ENCODE measurements around the gene PTTG1IP. TPM values are rescaled to one million over a fixed set of nuclear protein-coding genes. Genes with fewer than 3 reads are reported as not detected.

The PTTG1IP gene
- total and polyA plus RNA-seq, 2 of the 13 experiments (the other 11 are each of a cell fraction or from before 2014, with no cell fraction given) = 161 to 700 TPM

DNA sequence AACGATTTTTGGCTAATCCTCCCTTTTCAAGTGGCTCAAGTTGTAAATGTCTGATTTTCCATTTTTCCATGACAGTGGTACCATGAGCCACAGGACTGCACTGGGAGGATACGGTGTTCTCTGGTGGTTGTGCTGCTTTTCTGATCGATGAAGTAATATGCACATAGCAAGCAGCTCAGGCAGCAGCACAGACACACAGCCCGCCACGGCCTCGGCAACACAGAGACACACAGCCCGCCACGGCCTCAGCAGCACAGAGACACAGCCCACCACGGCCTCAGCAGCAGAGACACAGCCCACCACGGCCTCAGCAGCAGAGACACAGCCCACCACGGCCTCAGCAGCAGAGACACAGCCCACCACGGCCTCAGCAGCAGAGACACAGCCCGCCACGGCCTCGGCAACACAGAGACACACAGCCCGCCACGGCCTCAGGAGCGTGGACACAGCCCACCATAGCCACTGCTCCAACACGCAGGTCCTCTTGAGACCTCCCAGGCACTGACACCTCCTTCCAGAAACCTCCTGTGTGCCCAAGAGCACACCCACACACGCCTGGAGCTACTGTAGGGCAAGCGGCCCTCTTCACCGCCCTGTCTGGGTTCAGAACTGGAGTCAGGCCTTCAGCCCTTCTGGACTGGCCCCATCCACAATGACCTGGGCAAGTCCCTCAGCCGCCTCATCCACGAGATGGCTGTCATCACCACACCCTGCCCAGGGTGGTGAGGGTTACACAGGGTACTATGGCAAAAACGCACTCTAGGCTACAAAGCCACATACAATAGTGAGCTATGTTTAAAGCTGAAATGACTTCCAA lies 10.4 kb downstream of the PTTG1IP start:
- peaks cover 100% of the 10 kb centered on the region for H4K20me1 ChIP-seq (ENCODE audit: insufficient read depth, low read length)
- intact Hi-C loops (cut with micrococcal nuclease; ENCODE audit: unreplicated experiment) (no loop called here), in situ Hi-C loops (cut with HindIII; ENCODE audit: extremely low pct_ligation_motif_present, low pct_unique_long_range_greater_than_20kb) (no loop called here)
- H3K79me2 ChIP-seq (ENCODE audit: insufficient read depth, low read length) = peaks cover 94% of the 10 kb centered on the region
- ChIA-PET POLR2A (no interaction called here), CTCF (ENCODE audit: low intra/inter-chr PET ratio, low total read pairs) (no interaction called here)
- H2AFZ ChIP-seq (ENCODE audit: low read length) = no peak overlapping the region
- DNase-seq (ENCODE audit: low spot score) (no peak), ATAC-seq (no peak), FAIRE-seq (no peak)
- no peak overlapping the region for H3K4me3 ChIP-seq (replicated peaks in 1 of 3; ENCODE audit: insufficient read depth in 1 of 3, low read depth in 2 of 3, low read length in 3 of 3)
- no peak overlapping the region for H3K27ac ChIP-seq (ENCODE audit: extremely low read length, insufficient read depth, low read length)
- H3K9me3 ChIP-seq (ENCODE audit: low read length) = no peaks in the 10 kb centered on the region
- no peaks in the 10 kb centered on the region for H3K27me3 ChIP-seq (ENCODE audit: control insufficient read depth in 1 of 2, insufficient read depth in 2 of 2, low read length in 2 of 2)
- TF ChIP-seq RBFOX2 (IDR thresholded peaks at IDR 0.05; ENCODE audit: low read depth, low read length) (0 out of 2 replicates have a peak, but pooled peaks have one; percentile 32), EP300 (IDR thresholded peaks at IDR 0.05; ENCODE audit: low read depth in 2 of 2, low read length in 2 of 2) (no peak), EP300 (CRISPR knock-in tag; IDR thresholded peaks at IDR 0.05; ENCODE audit: borderline replicate concordance) (no peak), ZNF30 (CRISPR knock-in tag; IDR thresholded peaks at IDR 0.05) (no peak), ZBTB38 (CRISPR knock-in tag; IDR thresholded peaks at IDR 0.05) (peak; percentile 80), POLR2A (IDR thresholded peaks at IDR 0.05; ENCODE audit: insufficient read depth in 1 of 2, low read depth in 2 of 2, low read length in 2 of 2) (0 out of 4 replicates have a peak, but pooled peaks of 1 of the 2 experiments have one; percentile 35), AGO2 (optimal IDR thresholded peaks at IDR 0.05; ENCODE audit: low read depth, low read length) (peak; percentile 73)
- TF ChIP-seq, protein P1, sequence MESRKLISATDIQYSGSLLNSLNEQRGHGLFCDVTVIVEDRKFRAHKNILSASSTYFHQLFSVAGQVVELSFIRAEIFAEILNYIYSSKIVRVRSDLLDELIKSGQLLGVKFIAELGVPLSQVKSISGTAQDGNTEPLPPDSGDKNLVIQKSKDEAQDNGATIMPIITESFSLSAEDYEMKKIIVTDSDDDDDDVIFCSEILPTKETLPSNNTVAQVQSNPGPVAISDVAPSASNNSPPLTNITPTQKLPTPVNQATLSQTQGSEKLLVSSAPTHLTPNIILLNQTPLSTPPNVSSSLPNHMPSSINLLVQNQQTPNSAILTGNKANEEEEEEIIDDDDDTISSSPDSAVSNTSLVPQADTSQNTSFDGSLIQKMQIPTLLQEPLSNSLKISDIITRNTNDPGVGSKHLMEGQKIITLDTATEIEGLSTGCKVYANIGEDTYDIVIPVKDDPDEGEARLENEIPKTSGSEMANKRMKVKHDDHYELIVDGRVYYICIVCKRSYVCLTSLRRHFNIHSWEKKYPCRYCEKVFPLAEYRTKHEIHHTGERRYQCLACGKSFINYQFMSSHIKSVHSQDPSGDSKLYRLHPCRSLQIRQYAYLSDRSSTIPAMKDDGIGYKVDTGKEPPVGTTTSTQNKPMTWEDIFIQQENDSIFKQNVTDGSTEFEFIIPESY (CRISPR knock-in tag; IDR thresholded peaks at IDR 0.05) = peak; percentile 45; the same call in 1 of the 2 replicates
- TF ChIP-seq, protein P2, sequence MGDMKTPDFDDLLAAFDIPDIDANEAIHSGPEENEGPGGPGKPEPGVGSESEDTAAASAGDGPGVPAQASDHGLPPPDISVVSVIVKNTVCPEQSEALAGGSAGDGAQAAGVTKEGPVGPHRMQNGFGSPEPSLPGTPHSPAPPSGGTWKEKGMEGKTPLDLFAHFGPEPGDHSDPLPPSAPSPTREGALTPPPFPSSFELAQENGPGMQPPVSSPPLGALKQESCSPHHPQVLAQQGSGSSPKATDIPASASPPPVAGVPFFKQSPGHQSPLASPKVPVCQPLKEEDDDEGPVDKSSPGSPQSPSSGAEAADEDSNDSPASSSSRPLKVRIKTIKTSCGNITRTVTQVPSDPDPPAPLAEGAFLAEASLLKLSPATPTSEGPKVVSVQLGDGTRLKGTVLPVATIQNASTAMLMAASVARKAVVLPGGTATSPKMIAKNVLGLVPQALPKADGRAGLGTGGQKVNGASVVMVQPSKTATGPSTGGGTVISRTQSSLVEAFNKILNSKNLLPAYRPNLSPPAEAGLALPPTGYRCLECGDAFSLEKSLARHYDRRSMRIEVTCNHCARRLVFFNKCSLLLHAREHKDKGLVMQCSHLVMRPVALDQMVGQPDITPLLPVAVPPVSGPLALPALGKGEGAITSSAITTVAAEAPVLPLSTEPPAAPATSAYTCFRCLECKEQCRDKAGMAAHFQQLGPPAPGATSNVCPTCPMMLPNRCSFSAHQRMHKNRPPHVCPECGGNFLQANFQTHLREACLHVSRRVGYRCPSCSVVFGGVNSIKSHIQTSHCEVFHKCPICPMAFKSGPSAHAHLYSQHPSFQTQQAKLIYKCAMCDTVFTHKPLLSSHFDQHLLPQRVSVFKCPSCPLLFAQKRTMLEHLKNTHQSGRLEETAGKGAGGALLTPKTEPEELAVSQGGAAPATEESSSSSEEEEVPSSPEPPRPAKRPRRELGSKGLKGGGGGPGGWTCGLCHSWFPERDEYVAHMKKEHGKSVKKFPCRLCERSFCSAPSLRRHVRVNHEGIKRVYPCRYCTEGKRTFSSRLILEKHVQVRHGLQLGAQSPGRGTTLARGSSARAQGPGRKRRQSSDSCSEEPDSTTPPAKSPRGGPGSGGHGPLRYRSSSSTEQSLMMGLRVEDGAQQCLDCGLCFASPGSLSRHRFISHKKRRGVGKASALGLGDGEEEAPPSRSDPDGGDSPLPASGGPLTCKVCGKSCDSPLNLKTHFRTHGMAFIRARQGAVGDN (CRISPR knock-in tag; IDR thresholded peaks at IDR 0.05) = peak; percentile 18; the same call in 1 of the 2 replicates
- no TSS peak for BruUV-seq (replicated peaks)
- 93% methylated on average over 7 of the region's 25 CpGs for WGBS (ENCODE audit: low lambda C conversion rate)
- H3K36me3 ChIP-seq (replicated peaks in 1 of 2; ENCODE audit: control insufficient read depth in 1 of 2, insufficient read depth in 2 of 2, low read length in 2 of 2) = peaks cover 55 to 91% of the 10 kb centered on the region in 2 experiments
- no peak overlapping the region for H3K4me2 ChIP-seq (ENCODE audit: low read depth, low read length)
- H3K9ac ChIP-seq (ENCODE audit: insufficient read depth, low read depth, low read length) = no peak overlapping the region
- H3K4me1 ChIP-seq (ENCODE audit: insufficient read depth, low read length) = peaks cover 64% of the 10 kb centered on the region

Data from HepG2 (cell line).